Measurements from ENCODE around the gene ABCD2.

DNA sequence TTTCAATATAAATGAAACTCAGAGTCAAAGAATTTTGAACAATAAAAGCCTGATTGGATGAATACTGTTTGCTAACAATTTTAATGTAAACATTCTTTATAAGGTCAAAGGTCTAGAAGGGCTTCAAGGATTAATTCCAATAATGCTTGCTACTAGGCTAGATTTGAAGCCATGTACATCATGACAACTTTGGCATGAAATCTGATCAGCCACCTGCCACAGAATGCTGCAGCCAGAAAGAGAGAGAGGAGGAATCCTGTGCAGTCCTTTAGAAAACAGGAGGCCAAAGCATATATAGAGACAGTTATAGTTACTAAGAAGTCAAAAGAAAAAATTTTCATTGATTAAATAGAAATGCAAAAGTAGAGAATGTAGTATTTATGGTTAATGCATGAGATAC is 47.1 kb downstream of the ABCD2 start:
- TF ChIP-seq, protein P1, sequence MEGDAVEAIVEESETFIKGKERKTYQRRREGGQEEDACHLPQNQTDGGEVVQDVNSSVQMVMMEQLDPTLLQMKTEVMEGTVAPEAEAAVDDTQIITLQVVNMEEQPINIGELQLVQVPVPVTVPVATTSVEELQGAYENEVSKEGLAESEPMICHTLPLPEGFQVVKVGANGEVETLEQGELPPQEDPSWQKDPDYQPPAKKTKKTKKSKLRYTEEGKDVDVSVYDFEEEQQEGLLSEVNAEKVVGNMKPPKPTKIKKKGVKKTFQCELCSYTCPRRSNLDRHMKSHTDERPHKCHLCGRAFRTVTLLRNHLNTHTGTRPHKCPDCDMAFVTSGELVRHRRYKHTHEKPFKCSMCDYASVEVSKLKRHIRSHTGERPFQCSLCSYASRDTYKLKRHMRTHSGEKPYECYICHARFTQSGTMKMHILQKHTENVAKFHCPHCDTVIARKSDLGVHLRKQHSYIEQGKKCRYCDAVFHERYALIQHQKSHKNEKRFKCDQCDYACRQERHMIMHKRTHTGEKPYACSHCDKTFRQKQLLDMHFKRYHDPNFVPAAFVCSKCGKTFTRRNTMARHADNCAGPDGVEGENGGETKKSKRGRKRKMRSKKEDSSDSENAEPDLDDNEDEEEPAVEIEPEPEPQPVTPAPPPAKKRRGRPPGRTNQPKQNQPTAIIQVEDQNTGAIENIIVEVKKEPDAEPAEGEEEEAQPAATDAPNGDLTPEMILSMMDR (conservative IDR thresholded peaks at IDR 0.05 in 1 of 2, IDR thresholded peaks at IDR 0.05 in 1 of 2; ENCODE audit: low read depth in 1 of 2, low read length in 2 of 2) = no peak
- TF ChIP-seq EZH2 (IDR thresholded peaks at IDR 0.05; ENCODE audit: low read length, missing control alignments) = no peak

All from fibroblast of lung (primary cell).